ENCODE results near the gene NDUFA8.

Gene NDUFA8

DNA sequence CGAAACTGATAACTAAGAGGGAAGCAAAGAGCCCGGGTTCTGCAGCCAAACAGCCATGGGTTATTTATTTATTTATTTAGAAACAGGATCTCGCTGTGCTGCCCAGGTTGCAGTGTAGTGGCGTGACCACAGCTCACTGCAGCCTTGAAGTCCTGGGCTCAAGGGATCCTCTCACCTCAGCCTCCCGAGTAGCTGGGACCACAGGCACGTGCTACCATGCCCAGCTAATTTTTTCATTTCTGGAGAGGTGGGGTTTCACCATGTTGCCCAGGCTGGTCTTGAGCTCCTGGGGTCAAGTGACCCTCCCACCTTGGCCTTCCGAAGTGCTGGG lies 24.1 kb downstream of the NDUFA8 start:
- DNase-seq (ENCODE audit: low read depth in 2 of 2): no peak

- no peak for DNase-seq (ENCODE audit: low read depth in 2 of 2)
These were observed 24.6 kb downstream of the NDUFA8 start for GRCh38 chr9:122134822-122135528.

- no peak for DNase-seq (ENCODE audit: low read depth in 2 of 2)
These were observed 25.5 kb downstream of the NDUFA8 start for GRCh38 chr9:122133984-122134535.

GRCh38 chr9:122133263-122133983 lies 26.2 kb downstream of the NDUFA8 start:
- no peak for DNase-seq (ENCODE audit: low read depth in 2 of 2)

DNA sequence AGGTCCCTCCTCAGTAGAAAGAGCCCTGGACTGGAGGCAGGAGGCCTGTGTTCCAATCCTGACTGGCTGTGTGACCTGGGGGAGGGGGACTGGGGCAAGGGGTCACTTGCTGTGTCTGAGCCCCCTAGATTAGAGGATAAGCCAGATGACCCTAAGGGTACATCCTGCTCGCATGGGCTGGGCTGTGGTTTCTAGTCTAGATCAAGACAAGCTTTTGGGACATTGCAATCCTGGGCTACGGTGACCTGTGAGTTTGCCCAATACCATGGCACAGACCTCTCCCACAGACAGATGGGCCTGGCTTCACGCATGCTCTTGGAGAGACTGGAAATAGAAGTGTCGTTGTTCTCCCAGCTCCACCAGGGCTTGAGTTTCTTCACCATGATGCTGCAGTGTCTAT lies 27.0 kb downstream of the NDUFA8 start:
- no peak for DNase-seq (ENCODE audit: low read depth in 2 of 2)

DNA sequence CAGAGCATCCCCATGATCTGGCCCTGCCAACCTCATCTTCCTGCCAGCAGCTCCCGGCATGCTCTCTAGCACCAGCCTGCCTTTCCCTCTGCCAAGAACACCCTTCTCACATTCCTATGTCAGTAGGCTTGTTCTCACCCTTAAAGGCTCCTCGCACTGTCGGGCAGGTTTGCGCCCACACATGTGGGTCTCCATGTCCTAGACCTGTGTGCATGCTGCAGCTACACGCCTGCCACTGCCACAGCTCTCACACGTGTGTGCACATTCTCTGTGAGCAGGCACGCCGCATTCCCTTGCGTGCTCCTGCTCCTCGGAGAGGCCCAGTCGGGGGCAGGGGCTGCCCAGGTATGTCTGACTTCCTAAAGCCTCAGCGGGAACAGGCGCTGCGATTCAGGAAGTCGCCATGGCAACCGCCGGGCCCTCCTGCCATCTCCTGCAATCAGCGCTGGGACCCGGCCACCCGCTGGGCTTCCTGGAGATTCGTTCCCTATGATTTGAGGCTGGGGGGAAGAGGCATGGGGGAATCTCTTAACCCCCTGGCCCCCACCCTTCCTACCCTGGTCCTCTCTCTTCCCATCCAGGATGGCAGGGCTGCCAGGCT lies 28.1 kb downstream of the NDUFA8 start:
- no peak for DNase-seq (ENCODE audit: low read depth in 2 of 2)

GRCh38 chr9:122130837-122131236 lies 28.7 kb downstream of the NDUFA8 start:
- no peak for DNase-seq (ENCODE audit: low read depth in 2 of 2)

- DNase-seq (ENCODE audit: low read depth in 2 of 2): no peak
These were observed 29.6 kb downstream of the NDUFA8 start for GRCh38 chr9:122129969-122130368.

DNA sequence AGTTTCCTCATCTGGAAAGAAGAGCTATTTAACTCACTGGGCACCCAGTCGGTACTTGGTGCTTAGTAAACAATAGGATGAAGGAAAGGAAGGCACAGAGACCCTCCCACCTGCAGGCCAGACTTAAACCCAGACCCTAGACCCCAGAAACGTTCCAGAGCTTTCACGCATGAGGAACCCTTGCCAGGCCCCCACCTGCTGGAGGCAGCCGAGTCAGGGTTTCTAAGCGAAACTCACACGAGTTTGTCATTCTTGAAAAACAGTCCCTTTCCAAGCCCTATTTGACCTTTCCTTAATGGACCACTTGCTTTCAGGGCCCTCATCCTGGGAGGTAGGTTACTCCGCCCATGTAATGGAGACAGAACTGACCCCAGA lies 30.6 kb downstream of the NDUFA8 start:
- DNase-seq (ENCODE audit: low read depth in 2 of 2): no peak

DNA sequence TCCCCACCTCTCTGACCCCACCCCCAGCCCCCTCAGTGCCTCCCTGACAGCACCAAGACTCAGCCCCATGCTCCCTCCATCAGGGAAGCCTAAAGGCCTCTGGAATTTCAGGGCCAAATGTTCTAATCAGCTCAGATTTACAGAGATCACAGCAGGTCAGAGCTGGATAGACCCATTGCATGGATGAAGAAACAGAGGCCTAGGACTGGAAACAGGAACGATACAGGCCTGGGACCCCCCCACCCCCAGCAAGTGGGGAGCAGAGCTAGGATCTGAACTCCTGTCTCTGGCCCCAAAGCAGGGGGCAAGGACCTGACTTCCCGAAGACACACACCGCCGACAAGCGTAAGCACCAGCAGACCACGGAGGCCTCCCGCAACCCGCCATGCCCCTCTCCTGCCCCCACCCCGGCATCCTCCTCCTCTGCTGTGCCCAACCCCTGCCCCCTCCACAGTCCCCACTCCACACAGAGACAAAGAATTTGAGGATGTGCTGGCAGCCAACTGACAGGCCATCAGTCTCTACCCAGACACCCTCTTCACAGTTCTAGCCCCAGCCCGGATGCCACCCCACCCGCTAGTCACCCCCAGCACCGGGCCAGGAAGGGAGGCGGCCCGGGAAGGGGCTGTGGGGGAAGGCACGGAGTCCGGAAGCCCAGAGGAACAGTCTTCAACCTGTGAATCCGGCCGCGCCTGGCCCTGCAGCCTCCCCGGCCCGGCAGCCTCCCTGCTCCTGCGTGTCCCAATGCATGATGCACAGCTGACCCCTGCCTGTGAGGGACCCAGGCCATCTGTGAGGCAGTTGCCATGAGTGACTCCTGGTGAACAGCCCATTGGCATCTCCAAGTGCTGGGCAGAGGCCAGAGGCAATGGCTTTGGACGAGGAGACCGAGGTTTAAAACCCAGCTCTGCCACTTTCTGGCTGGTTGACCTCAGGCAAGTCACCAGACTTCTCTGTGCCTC lies 31.3 kb downstream of the NDUFA8 start:
- no peak for DNase-seq (ENCODE audit: low read depth in 2 of 2)

GRCh38 chr9:122127396-122127798 lies 32.2 kb downstream of the NDUFA8 start:
- no peak for DNase-seq (ENCODE audit: low read depth in 2 of 2)

DNA sequence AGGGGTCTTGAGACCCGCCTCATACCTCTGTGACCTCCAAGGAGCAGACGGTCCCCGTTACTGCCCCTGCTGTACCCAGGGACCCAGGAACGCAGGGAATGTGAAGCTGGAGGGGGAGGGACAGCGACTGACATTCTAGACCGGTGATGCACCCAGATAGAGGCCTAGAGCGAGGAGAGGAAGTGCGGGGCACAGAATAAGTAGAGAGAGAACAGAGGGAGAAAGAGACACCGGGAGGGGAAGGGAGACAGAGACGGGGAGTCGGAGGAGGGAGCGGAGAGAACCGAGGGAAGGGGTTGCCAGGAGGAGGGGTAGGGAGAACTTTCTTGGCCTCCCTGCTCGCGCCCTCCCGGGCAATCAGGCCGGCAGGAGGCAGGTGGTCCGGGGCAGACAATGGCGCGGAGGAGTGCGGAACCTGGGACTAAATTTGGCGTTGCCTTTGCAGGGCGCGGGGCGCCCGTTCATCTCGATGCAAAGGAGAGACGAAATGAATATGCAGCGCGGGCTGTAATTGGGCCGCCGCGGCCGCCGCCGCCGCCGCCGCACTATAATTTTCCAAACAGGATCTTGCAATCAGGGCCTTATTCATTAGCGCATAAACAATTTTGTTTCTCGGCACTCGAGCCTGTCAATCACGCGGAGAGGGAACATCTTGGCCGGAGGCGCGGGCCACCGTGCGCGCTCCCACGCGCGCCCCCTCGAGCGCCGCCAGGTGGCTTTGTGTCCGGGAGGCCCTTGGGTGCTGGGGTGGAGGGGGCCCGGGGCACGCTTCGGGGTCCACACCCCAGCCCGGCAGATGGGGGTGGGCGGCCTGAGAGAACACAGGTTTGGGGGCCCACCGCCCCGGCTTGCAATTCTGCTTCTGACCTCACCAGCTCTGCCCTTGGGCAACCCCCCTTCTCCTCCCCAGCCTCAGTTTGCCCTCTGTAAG lies 33.0 kb downstream of the NDUFA8 start:
- DNase-seq (ENCODE audit: low read depth in 2 of 2): no peak

GRCh38 chr9:122125509-122126330 lies 33.9 kb downstream of the NDUFA8 start:
- DNase-seq (ENCODE audit: low read depth in 2 of 2): no peak

DNA sequence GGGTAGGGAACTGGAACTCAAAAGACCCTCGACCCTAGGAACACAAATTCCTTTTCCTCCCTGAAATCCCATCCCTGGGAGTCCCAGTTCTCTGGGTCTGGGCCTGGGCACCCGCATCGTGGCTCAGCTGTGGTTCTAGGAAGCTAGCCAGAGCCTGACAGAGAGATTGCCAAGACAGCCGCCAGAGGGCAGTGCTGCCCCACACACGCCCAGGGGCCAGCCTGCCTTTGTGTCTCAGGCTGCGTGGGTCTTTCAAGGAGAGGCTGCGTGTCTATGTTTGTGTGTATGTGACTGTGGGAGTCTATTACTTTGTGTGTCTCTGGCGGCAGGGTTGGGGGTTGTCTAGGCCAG lies 34.4 kb downstream of the NDUFA8 start:
- DNase-seq (ENCODE audit: low read depth in 2 of 2): peak; percentile 55 to 73

GRCh38 chr9:122124528-122124927 lies 35.1 kb downstream of the NDUFA8 start:
- DNase-seq (ENCODE audit: low read depth in 2 of 2): no peak

DNA sequence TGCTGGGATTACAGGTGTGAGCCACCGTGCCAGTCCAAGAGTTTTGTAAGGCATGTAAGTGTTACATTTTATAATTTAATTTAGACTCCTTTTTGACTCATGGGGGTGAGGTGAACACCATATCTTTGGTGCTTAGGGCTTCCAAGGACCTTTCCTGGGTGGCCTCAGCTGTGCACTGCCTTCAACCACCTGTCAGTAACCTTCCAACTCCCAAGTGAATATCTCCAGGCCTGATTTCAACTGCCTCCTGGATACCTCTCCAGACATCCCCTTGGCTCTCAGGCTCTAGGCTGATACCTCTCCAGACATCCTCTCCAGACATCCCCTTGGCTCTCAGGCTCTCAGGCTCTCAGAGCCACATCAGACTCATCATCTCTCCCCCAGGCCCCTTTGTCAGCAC lies 35.5 kb downstream of the NDUFA8 start:
- no peak for DNase-seq (ENCODE audit: low read depth in 2 of 2)

DNA sequence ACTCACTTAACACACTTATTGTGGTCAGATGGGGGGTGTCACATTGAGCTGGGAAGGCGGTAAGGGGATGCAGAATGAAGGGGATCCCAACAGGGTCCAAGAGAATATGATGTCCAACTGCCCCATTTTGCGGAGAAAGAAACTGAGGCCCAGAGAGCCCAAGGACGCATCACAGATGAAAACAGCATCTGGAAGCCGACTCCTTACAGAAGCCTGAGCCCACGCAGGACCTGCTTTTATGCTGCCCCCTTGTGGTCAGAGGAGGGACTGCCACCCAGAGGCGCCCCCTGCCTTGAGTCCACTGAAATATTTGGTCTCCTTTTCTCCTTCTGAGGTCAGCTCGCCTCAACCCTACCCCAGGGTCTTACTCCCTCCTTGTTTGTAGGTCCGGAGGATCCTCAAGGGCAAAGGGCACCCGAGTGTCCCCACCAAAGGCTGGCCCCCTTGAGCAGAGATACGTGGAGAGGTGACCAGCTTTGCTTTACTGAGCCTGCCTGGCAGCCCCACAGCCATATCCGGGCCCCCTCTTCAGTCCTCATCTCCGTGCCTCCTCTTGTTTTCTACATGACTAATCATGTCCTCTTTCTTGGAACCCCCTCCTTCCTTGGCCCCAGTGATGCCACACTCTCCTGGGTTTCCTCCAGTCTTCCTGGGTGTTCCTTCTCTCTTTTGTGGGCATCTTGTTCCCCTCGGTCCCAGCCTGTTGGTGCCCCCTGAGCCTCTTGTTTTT lies 36.5 kb downstream of the NDUFA8 start:
- DNase-seq (ENCODE audit: low read depth in 2 of 2): peak; percentile 56 to 72

- no peak for DNase-seq (ENCODE audit: low read depth in 2 of 2)
These were observed 37.1 kb downstream of the NDUFA8 start for GRCh38 chr9:122122468-122122867.

DNA sequence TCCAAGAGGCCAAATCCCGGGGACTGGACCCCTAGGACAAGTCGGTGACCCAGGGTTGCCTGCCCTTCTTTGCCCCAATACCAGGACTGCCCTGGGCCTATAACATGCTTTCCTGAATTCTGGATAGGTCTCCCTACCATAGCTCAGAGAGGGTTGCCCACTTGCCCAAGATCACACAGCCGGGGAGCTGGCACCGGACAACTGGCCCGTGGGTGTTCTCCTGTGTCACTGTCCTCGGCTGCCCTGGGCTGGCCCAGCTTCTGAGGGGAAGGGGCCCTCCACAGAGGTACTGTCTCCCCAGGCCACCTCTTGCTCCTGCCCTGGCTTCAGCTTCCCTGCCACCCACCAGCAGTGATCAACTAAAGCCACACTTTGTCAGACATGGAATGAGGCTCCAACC lies 37.6 kb downstream of the NDUFA8 start:
- DNase-seq (ENCODE audit: low read depth in 2 of 2): no peak

Data from stimulated activated CD4-positive, alpha-beta T cell treated with anti-CD3 and anti-CD28 coated beads, Interleukin-12 subunit alpha, Interleukin-12 subunit beta, amount 100 ng/mL, for 24 hours (primary cell).